ENCODE data around the gene VPREB3.

The VPREB3 gene

DNA sequence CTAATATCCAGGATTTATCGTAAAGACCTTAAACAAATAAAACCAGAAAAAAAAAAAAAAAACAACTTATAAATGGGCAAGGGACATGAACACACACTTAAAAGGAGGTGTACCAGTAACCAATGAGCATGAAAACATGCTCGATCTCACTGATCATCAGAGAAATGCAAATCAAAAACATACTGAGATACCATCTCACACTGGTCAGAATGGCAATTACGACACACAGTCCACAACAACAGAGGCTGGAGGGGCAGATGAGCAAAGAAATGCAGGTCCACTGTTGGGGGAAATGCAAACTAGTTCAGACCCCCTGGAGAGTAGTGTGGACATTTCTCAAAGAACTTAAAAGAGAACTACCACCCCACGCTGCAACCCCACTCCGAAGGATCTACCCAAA lies 50.2 kb downstream of the VPREB3 start:
- in situ Hi-C loops (cut with MboI; ENCODE audit: low pct_unique_long_range_greater_than_20kb, low sequenced_read_pairs, unreplicated experiment), result no loop called here
- TF ChIP-seq, protein P1, sequence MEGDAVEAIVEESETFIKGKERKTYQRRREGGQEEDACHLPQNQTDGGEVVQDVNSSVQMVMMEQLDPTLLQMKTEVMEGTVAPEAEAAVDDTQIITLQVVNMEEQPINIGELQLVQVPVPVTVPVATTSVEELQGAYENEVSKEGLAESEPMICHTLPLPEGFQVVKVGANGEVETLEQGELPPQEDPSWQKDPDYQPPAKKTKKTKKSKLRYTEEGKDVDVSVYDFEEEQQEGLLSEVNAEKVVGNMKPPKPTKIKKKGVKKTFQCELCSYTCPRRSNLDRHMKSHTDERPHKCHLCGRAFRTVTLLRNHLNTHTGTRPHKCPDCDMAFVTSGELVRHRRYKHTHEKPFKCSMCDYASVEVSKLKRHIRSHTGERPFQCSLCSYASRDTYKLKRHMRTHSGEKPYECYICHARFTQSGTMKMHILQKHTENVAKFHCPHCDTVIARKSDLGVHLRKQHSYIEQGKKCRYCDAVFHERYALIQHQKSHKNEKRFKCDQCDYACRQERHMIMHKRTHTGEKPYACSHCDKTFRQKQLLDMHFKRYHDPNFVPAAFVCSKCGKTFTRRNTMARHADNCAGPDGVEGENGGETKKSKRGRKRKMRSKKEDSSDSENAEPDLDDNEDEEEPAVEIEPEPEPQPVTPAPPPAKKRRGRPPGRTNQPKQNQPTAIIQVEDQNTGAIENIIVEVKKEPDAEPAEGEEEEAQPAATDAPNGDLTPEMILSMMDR (IDR thresholded peaks at IDR 0.05; ENCODE audit: extremely low read depth, insufficient read depth, missing control alignments), result no peak
- DNase-seq (ENCODE audit: low spot score), result no peak
